ENCODE measurements around the gene ESYT2.

DNA sequence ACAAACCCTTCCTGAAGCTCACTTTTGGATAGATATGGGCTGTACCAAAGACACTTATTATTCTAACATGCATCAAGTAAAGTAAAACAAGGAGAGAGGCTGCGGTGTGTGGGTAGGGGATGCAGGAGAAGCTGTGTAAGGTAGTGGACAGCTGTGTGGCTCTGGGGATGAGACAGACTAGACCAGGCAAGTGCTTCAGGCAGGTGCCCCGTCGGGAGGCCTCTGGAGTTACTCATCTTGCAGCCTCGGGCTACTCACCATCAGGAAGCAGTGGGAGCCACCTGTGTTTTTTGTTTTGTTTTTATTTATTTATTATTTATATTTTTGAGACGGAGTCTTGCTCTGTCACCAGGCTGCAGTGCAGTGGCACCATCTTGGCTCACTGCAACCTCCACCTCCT lies 75.4 kb downstream of the ESYT2 start:
- TF ChIP-seq, protein P1, sequence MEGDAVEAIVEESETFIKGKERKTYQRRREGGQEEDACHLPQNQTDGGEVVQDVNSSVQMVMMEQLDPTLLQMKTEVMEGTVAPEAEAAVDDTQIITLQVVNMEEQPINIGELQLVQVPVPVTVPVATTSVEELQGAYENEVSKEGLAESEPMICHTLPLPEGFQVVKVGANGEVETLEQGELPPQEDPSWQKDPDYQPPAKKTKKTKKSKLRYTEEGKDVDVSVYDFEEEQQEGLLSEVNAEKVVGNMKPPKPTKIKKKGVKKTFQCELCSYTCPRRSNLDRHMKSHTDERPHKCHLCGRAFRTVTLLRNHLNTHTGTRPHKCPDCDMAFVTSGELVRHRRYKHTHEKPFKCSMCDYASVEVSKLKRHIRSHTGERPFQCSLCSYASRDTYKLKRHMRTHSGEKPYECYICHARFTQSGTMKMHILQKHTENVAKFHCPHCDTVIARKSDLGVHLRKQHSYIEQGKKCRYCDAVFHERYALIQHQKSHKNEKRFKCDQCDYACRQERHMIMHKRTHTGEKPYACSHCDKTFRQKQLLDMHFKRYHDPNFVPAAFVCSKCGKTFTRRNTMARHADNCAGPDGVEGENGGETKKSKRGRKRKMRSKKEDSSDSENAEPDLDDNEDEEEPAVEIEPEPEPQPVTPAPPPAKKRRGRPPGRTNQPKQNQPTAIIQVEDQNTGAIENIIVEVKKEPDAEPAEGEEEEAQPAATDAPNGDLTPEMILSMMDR (optimal IDR thresholded peaks at IDR 0.05 in 1 of 3, IDR thresholded peaks at IDR 0.05 in 1 of 3, conservative IDR thresholded peaks at IDR 0.05 in 1 of 3; ENCODE audit: extremely low read depth in 1 of 3, insufficient read depth in 2 of 3, low read length in 3 of 3), result no peak
- TF ChIP-seq EZH2 (IDR thresholded peaks at IDR 0.05; ENCODE audit: low read length), result no peak
